Measurements from ENCODE around the gene SEC14L1.

Gene SEC14L1

DNA sequence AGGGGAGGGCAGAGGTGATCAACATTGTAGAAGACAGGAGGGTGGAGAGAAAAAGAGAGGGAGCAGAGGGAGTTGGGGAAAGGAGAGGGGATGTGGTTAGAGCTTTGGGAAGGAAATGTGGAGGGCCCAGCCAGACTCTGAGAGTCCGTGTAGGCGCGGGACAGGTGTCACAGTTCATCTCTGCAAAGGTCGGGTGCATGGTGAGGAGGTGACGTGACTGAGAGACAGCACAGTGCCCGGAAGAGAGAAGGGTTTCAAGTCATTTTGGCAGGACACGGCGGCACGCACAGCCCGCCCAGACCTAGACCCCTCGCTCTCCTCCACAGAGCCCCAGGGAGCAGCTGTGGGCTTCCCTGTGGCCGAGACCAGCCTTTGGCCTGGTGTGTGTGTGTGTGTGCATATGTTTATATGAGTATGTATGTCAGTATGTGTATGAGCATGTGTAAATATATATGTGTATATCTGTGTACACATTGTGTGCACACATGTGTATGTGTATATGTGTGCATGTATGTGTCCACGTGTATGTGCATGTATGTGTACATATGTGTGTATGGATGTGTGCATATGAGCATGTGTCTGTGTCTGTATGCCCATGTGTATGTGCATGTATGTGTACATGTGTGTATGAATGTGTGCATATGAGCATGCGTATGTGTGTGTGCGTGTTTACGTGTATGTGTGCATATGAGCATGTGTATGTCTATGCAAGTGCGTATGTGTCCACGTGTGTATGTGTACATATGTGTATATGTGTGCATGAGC, 104.6 kb downstream of the SEC14L1 start:
- H3K4me3 ChIP-seq (ENCODE audit: low read depth, low read length) = no peak overlapping the region
- H3K27ac ChIP-seq (ENCODE audit: extremely low read depth, low read depth, low read length) = no peak overlapping the region
- TF ChIP-seq, protein P1, sequence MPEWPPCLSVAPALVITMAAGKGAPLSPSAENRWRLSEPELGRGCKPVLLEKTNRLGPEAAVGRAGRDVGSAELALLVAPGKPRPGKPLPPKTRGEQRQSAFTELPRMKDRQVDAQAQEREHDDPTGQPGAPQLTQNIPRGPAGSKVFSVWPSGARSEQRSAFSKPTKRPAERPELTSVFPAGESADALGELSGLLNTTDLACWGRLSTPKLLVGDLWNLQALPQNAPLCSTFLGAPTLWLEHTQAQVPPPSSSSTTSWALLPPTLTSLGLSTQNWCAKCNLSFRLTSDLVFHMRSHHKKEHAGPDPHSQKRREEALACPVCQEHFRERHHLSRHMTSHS (tag by site-specific recombination; IDR thresholded peaks at IDR 0.05) = no peak
- TF ChIP-seq ZNF366 (tag by site-specific recombination; conservative IDR thresholded peaks at IDR 0.05) (0 out of 2 replicates have a peak, but pooled peaks have one; percentile 16), SP2 (tag by site-specific recombination; IDR thresholded peaks at IDR 0.05) (no peak), ZNF426 (tag by site-specific recombination; IDR thresholded peaks at IDR 0.05) (no peak), GLI2 (tag by site-specific recombination; IDR thresholded peaks at IDR 0.05; ENCODE audit: borderline replicate concordance, low read depth) (no peak)
- 0 out of 2 replicates have a peak, but pooled peaks cover 2% of the 10 kb centered on the region for H3K4me1 ChIP-seq (ENCODE audit: control insufficient read depth, insufficient read depth, low read length)
- ChIA-PET CTCF (interaction anchor here (1.4 kb wide), 1 partner anchor 10 kb away, joined by 3 read pairs; no protein-coding TSS in a partner anchor), POLR2A (interaction anchor here (0.8 kb wide), 1 partner anchor 9 kb away, joined by 6 read pairs; no protein-coding TSS in a partner anchor)
- no peaks in the 10 kb centered on the region for H3K9me3 ChIP-seq (ENCODE audit: control insufficient read depth, insufficient read depth, low read depth, low read length)
- H3K36me3 ChIP-seq (ENCODE audit: control insufficient read depth in 2 of 2, insufficient read depth in 1 of 2, low read length in 2 of 2) = no peaks in the 10 kb centered on the region

DNA sequence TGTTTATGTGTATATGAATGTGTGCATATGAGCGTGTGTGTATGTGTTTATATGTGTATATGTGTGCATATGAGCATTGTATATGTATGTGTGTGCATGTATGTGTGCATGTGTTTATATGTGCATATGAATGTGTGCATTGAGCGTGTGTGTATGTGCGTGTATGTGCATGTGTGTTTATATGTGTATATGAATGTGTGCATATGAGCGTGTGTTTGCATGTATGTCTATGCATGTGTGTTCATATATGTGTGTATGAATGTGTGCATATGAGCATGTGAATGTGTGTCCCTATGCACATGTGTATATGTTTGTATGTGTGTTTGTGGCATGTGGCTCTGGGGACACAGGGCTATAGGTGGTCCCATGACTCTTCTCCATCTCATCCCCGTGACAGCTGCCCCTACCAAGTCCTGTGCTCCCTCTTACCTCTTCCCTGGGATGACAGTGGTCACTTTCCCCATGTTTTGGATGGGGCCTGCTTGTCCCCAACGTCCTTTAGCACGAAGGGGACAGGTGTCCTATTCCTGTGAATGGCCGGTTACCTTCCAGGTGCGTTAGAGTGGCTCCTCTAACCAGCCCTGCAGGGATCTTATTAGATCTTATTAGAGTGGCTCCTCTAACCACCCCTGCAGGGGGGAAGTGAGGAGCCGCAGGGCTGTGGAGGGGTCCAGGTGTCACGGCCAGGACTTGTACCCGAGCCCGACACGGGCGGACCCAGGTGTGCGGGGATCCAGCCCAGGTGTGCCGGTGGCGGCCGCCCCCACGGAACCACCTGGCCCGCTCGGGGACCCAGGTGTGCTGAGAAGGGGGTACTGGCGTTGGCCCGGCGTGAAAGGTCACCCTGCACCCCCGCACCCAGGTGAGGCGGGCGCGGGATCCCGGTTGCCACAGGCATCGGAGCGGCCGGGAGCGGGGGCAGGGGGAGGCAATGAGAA, 105.6 kb downstream of the SEC14L1 start:
- H3K4me1 ChIP-seq (ENCODE audit: control insufficient read depth, insufficient read depth, low read length) = 0 out of 2 replicates have a peak, but pooled peaks cover 2% of the 10 kb centered on the region
- no peak overlapping the region; the same call in 1 of the 2 replicates for H3K27ac ChIP-seq (ENCODE audit: extremely low read depth, low read depth, low read length)
- H3K36me3 ChIP-seq (ENCODE audit: control insufficient read depth in 2 of 2, insufficient read depth in 1 of 2, low read length in 2 of 2) = no peaks in the 10 kb centered on the region
- POLR2A ChIA-PET = no interaction called here
- peak overlapping the region; percentile 25 for H3K4me3 ChIP-seq (ENCODE audit: low read depth, low read length)
- H3K9me3 ChIP-seq (ENCODE audit: control insufficient read depth, insufficient read depth, low read depth, low read length) = no peaks in the 10 kb centered on the region
- TF ChIP-seq, protein P2, sequence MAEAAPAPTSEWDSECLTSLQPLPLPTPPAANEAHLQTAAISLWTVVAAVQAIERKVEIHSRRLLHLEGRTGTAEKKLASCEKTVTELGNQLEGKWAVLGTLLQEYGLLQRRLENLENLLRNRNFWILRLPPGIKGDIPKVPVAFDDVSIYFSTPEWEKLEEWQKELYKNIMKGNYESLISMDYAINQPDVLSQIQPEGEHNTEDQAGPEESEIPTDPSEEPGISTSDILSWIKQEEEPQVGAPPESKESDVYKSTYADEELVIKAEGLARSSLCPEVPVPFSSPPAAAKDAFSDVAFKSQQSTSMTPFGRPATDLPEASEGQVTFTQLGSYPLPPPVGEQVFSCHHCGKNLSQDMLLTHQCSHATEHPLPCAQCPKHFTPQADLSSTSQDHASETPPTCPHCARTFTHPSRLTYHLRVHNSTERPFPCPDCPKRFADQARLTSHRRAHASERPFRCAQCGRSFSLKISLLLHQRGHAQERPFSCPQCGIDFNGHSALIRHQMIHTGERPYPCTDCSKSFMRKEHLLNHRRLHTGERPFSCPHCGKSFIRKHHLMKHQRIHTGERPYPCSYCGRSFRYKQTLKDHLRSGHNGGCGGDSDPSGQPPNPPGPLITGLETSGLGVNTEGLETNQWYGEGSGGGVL (tag by site-specific recombination; IDR thresholded peaks at IDR 0.05) = no peak
- TF ChIP-seq ZNF169 (tag by site-specific recombination; IDR thresholded peaks at IDR 0.05) = no peak
- TF ChIP-seq ZNF211 (tag by site-specific recombination; IDR thresholded peaks at IDR 0.05; ENCODE audit: low read depth) = no peak
- no peak for TF ChIP-seq ZNF175 (tag by site-specific recombination; IDR thresholded peaks at IDR 0.05)
- TF ChIP-seq ZNF600 (tag by site-specific recombination; IDR thresholded peaks at IDR 0.05) = no peak
- TF ChIP-seq ZBTB48 (tag by site-specific recombination; IDR thresholded peaks at IDR 0.05) = no peak
- TF ChIP-seq ZNF221 (tag by site-specific recombination; IDR thresholded peaks at IDR 0.05; ENCODE audit: borderline replicate concordance) = no peak
- no peak for TF ChIP-seq ZNF747 (tag by site-specific recombination; IDR thresholded peaks at IDR 0.05)
- TF ChIP-seq, protein P3, sequence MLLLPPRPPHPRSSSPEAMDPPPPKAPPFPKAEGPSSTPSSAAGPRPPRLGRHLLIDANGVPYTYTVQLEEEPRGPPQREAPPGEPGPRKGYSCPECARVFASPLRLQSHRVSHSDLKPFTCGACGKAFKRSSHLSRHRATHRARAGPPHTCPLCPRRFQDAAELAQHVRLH (tag by site-specific recombination; IDR thresholded peaks at IDR 0.05) = no peak
- TF ChIP-seq ZNF121 (tag by site-specific recombination; IDR thresholded peaks at IDR 0.05) = no peak
- TF ChIP-seq BCL11A (tag by site-specific recombination; IDR thresholded peaks at IDR 0.05; ENCODE audit: low read depth) = no peak
- CTCF ChIA-PET = interaction anchor here (0.7 to 1.9 kb wide), 8 partner anchors 29 to 167 kb away, joined by 3 to 26 read pairs (median 5); no protein-coding TSS in a partner anchor
